ENCODE results near the gene PELI1.

PELI1 gene, protein sequence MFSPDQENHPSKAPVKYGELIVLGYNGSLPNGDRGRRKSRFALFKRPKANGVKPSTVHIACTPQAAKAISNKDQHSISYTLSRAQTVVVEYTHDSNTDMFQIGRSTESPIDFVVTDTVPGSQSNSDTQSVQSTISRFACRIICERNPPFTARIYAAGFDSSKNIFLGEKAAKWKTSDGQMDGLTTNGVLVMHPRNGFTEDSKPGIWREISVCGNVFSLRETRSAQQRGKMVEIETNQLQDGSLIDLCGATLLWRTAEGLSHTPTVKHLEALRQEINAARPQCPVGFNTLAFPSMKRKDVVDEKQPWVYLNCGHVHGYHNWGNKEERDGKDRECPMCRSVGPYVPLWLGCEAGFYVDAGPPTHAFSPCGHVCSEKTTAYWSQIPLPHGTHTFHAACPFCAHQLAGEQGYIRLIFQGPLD

GRCh38 chr2:64144057-64145013 is at the start of gene PELI1:
TSS of gene PELI1 (minus strand) at chr2:64144420. CDS start at chr2:64108310, 36,110 bp downstream.
- DNase-seq (ENCODE audit: extremely low read depth, low read depth): peak; percentile 97

DNA sequence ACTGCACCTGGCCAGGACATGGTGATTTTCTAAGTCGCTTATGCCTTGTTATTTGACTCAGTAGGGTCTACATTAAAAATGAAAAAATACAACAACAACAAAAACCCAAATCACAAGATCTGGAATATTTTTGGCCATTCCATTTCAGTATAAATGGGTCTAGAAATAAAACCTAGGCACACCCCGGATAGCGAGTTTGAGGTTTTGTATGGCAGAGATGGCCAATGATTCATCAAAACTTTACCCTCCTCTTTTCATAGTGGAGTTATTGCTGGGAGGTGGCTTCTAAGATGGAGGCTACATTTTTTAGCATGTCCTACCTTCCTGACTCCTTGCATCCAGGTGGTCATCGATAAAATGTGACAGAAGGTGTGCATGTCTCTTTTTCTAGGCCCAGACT is 49.3 kb upstream of the PELI1 start:
- no peak overlapping the region for H3K4me3 ChIP-seq (replicated peaks; ENCODE audit: low read depth, low read length)
- TF ChIP-seq, protein P1, sequence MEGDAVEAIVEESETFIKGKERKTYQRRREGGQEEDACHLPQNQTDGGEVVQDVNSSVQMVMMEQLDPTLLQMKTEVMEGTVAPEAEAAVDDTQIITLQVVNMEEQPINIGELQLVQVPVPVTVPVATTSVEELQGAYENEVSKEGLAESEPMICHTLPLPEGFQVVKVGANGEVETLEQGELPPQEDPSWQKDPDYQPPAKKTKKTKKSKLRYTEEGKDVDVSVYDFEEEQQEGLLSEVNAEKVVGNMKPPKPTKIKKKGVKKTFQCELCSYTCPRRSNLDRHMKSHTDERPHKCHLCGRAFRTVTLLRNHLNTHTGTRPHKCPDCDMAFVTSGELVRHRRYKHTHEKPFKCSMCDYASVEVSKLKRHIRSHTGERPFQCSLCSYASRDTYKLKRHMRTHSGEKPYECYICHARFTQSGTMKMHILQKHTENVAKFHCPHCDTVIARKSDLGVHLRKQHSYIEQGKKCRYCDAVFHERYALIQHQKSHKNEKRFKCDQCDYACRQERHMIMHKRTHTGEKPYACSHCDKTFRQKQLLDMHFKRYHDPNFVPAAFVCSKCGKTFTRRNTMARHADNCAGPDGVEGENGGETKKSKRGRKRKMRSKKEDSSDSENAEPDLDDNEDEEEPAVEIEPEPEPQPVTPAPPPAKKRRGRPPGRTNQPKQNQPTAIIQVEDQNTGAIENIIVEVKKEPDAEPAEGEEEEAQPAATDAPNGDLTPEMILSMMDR (IDR thresholded peaks at IDR 0.05; ENCODE audit: low read depth, low read length, missing control alignments): no peak
- no peak for DNase-seq (ENCODE audit: extremely low read depth, low read depth)

More at GRCh38 chr2:64144057-64145013, at the start of gene PELI1:
- TF ChIP-seq, protein P1 (IDR thresholded peaks at IDR 0.05; ENCODE audit: low read depth, low read length, missing control alignments): no peak
- H3K4me3 ChIP-seq (replicated peaks; ENCODE audit: low read depth, low read length): peak within 1 kb of the TSS; percentile 71

DNA sequence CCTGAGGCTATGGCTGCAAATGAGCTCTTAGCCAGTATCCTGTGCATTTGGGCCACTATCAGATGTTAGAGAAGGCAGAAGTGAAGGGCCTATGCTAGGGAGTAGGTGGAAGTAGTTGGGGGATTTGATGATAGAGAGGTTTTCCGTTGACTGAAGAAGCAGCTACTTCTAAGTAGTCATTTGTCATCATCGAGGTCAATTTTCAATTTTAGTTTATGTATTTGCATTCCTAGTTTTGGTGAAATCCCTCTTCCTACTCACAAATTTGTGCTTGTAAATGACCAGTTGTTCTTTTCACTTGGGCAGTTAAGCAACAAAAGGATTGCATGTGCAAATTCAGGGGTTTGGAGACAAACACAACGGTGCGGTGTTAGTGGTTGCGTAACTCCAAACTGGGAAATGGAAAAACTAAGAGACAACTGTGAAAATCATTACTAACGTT is 48.5 kb upstream of the PELI1 start:
- H3K4me3 ChIP-seq (replicated peaks; ENCODE audit: low read depth, low read length): no peak overlapping the region
- TF ChIP-seq, protein P1 (IDR thresholded peaks at IDR 0.05; ENCODE audit: low read depth, low read length, missing control alignments): no peak
- no peak for DNase-seq (ENCODE audit: extremely low read depth, low read depth)

GRCh38 chr2:64192125-64192479 is 47.9 kb upstream of the PELI1 start:
- H3K4me3 ChIP-seq (replicated peaks; ENCODE audit: low read depth, low read length): no peak overlapping the region
- TF ChIP-seq, protein P1 (IDR thresholded peaks at IDR 0.05; ENCODE audit: low read depth, low read length, missing control alignments): no peak
- no peak for DNase-seq (ENCODE audit: extremely low read depth, low read depth)

- TF ChIP-seq, protein P1 (IDR thresholded peaks at IDR 0.05; ENCODE audit: low read depth, low read length, missing control alignments): no peak
- no peak overlapping the region for H3K4me3 ChIP-seq (replicated peaks; ENCODE audit: low read depth, low read length)
- DNase-seq (ENCODE audit: extremely low read depth, low read depth): no peak
These were observed 45.4 kb upstream of the PELI1 start for GRCh38 chr2:64189586-64189985.

DNA sequence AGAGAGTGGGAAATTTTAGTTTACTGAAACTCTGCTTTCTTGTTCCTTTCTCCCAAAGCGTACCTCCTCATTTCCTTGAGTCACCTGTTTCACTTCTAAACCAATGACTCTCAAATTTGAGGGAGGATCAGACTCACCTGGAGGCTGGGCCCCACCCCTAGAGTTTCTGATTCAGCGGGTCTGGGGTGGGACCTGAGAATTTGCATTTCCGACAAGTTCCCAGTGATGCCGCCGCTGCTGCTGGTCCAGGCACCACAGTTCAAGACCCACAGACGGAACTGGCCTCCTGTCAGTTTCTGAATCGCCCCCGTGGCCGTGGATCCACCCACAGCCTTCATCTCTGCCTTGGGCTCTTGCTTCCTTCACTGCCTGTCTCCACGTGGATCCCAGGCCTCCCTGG is 44.9 kb upstream of the PELI1 start:
- H3K4me3 ChIP-seq (replicated peaks; ENCODE audit: low read depth, low read length): no peak overlapping the region
- no peak for DNase-seq (ENCODE audit: extremely low read depth, low read depth)
- TF ChIP-seq, protein P1 (IDR thresholded peaks at IDR 0.05; ENCODE audit: low read depth, low read length, missing control alignments): no peak

Data from HFF-Myc (cell line).